Adipose tissue (tissue), 3 donors: ENCODE data around the gene PEMT. TPM values are rescaled to one million over a fixed set of nuclear protein-coding genes. Genes with fewer than 3 reads are reported as not detected.
"Not testable (repeated sequence)": the region's sequence is repeated elsewhere in the genome, so short reads cannot be mapped to it uniquely, and the experiment has no call there.

Experiments
- H3K27ac ChIP-seq: one replicate; pipeline ENCODE4 v1.5.1; 2013; ENCODE audit warnings: low read depth, low read length
- WGBS, 3 donors: extraction: QIAGEN DNeasy Blood & Tissue Kit; methylation state at CpG; one replicate each; pipeline ENCODE4 v1.1.7; 2013; 5-methylcytosine and 5-hydroxymethylcytosine counted together
- polyA plus RNA-seq, 3 donors: library from polyadenylated mRNA; stranded (reverse); fragments of 200-250 nt; gene quantifications; one replicate each; pipeline ENCODE4 v1.2.3, GENCODE V29; 2013
- donor health status: healthy with polysubstance abuse.
- donor health status: Bipolar disorder and iron deficiency.
- donor health status: healthy.

The PEMT gene
- polyA plus RNA-seq, result 100 to 1,000 TPM in 1 of 3 donors, 10 to 100 TPM in 2; 40.9 to 263 (median 44.0) TPM

GRCh38 chr17:17591355-17592298 is at the start of gene PEMT:
TSS of gene PEMT (minus strand) at chr17:17591708. CDS start at chr17:17591626, 82 bp downstream.
- WGBS, 3 donors, result 0% methylated on average over 82 to 86 of the region's 86 CpGs

DNA sequence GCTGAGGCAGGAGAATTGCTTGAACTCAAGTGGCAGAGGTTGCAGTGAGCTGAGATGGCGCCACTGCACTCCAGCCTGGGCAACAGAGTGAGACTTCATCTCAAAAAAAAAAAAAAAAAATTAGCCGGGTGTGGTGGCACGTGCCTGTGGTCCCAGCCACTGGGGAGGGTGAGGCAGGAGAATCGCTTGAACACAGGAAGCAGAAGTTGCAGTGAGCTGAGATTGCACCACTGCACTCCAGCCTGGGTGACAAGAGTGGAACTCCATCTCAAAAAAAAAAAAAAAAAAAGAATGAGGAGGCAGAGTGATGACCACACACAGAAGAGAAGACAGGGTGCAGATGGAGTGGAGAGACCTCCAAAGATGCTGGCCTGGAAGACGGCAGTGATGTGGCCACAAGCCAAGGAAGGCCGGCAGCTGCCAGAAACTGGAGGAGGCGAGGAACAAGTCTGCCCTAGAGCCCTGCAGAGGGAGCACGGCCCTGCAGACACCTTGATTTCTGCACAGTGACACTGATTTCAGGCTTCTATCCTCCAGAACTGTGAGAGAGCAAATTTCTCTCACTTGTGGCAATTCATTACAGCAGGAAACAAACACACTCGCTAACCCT is 48.3 kb upstream of the PEMT start:
- WGBS, 3 donors, result 51 to 73% (median 53%) methylated on average over 8 to 9 of the region's 9 CpGs
- H3K27ac ChIP-seq, result not testable (repeated sequence)

More at GRCh38 chr17:17591355-17592298, at the start of gene PEMT:
- H3K27ac ChIP-seq, result peak within 1 kb of the TSS; percentile 70

DNA sequence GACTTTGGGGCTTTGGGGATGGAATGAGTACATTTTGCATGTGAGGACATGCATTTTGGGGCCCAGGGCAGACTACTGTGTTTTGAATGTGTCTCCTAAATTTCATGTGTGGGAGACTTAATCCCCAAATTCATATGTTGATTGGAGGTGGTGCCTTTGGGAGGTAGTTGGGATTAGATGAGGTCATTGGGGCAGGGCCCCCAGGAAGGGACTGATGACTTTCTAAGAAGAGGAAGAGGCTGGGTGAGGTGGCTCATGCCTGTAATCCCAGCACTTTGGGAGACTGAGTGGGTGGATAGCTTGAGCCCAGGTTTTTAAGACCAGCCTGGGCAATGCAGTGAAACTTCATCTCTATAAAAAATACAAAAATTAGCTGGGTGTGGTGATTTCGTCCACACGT is 47.0 kb upstream of the PEMT start:
- H3K27ac ChIP-seq, result no peak overlapping the region
- WGBS, 3 donors, result 92 to 95% (median 95%) methylated on average over 2 of the region's 2 CpGs

- 68 to 69% (median 68%) methylated on average over 5 of the region's 5 CpGs for WGBS, 3 donors
- no peak overlapping the region for H3K27ac ChIP-seq
Measured at GRCh38 chr17:17636272-17636885, 44.9 kb upstream of the PEMT start.

DNA sequence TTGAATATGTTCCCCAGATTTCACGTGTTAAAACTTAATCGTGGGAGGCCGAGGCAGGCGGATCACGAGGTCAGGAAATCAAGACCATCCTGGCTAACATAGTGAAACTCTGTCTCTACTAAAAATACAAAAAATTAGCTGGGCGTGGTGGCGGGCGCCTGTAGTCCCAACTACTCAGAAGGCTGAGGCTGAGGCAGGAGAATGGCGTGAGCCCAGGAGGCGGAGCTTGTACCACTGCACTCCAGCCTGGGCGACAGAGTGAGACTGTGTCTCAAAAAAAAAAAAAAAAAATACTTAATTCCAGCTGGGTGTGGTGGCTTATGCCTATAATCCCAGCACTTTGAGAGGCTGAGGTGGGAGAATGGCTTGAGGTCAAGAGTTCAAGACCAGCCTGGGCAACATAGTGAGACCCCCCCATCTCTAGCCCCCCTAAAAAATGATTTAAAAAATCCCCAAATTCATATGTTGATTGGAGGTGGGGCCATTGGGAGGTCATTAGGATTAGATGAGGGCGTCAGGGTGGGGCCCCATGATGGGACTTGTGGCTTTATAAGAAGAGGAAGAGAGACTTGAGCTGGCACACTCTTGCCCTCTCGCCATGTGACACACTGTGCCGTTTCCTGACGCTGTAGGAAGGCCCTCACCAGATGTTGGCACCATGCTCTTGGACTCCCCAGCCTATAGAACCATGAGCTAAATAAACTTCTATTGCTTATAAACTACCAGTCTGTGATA is 44.2 kb upstream of the PEMT start:
- H3K27ac ChIP-seq, result not testable (repeated sequence)
- 79 to 86% (median 80%) methylated on average over 15 of the region's 15 CpGs for WGBS, 3 donors

GRCh38 chr17:17635126-17635525 is 43.6 kb upstream of the PEMT start:
- WGBS, 3 donors, result 84 to 94% (median 92%) methylated on average over 5 of the region's 5 CpGs
- H3K27ac ChIP-seq, result no peak overlapping the region

DNA sequence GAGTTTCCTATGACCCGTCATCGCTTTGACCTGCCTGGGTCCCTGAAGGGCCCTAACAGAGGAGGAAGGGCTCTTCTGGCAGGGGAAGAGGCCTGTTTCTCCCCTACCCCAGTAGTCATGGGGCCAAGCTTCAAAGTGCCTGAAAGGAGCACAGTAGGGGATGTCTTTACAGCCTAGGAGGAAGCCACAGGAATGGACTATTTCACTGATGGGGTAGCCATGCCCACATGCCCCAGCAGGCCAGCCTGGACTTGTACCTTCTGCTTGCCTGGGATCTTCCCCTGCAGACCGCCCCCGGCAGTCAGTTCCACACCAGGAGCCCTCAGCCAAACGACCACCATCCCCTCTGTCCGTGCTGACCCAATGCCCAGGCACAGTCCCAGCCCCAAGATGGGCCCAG is 41.8 kb upstream of the PEMT start:
- WGBS, 3 donors, result 89 to 95% (median 93%) methylated on average over 6 of the region's 6 CpGs
- H3K27ac ChIP-seq, result no peak overlapping the region

GRCh38 chr17:17632690-17633089 is 41.2 kb upstream of the PEMT start:
- not testable (repeated sequence) for H3K27ac ChIP-seq
- WGBS, 3 donors, result 76 to 86% (median 77%) methylated on average over 5 of the region's 5 CpGs

DNA sequence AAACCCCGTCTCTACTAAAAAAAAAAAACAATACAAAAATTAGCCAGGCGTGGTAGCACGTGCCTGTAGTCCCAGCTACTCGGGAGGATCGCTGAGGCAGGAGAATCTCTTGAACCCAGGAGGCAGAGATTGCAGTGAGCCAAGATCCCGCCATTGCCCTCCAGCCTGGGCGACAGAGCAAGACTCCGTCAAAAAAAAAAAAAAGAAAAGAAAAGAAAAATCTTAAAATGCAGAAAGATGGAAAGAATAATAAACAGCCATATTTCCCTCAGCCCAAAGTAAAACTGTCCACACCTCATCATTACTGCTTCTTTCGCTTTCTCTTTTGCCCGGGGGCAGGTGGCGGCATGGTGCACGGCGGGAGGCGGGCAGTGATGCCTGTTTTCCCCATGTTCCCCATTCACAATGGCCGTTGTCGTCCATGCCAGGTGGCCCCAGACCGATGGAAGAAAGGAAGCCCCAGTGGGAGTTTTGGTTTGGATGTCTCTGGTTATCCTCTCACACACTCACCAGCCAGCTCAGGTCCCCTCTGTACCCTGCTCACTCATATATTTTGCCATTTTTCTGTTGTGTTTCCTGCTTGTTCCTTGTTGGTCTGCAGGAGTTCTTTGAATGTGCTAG is 37.0 kb upstream of the PEMT start:
- 57 to 74% (median 62%) methylated on average over 16 to 17 of the region's 17 CpGs for WGBS, 3 donors

DNA sequence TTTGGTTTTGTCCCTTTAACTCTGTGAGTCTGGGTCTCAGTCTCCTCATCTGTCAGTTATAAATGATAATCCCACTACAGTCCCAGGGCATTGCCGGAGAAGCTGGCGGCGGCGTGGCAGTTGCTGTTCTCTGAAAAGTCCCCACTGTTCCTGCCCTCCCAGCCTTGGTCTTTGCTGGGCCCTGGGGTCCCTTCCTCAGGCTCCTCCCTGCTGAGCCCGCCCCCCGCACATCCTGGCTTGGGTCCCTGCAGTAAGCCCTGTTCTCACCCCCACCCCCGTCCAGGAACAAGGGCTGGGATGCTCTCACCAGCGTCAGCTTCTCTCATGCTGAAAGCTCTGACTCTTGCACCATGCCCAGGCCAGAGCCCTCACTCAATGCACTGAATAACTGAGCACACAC is 35.3 kb upstream of the PEMT start:
- no peak overlapping the region for H3K27ac ChIP-seq
- 77 to 84% (median 78%) methylated on average over 8 of the region's 8 CpGs for WGBS, 3 donors

More for the DNA sequence above, 37.0 kb upstream of the PEMT start:
- H3K27ac ChIP-seq, result no peak overlapping the region

DNA sequence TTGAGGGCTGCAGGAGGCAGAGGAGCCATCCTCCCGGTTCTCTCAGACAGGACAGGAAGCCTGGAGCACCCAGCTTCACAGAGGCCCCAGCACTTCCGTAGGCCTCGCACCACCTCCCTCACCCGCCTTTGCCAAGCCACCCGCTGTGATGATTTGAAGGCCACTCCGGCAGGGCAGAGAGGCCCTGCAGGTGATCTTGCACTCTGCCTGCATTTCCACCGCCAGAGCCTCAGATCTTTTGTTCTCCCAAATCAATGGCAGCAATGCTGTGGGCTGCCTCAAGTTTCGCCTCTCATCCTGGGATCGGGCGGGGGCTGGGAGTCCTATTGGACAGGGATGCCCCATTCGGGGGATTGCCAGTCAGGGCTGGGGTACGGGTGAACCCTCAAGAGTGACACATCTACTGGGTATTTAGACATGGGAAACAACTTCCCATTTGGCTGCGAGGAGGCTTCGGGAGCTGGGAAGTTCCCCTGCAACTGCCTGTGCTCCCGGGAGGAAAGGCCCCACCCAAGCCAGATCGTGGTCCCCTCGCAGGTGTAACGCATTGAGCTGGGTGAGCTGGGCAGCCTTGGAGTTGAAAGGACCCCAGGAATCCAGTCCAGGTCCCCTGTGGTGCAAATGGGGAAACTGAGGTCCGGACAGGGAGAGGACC is 34.8 kb upstream of the PEMT start:
- 71 to 77% (median 71%) methylated on average over 19 of the region's 19 CpGs for WGBS, 3 donors

DNA sequence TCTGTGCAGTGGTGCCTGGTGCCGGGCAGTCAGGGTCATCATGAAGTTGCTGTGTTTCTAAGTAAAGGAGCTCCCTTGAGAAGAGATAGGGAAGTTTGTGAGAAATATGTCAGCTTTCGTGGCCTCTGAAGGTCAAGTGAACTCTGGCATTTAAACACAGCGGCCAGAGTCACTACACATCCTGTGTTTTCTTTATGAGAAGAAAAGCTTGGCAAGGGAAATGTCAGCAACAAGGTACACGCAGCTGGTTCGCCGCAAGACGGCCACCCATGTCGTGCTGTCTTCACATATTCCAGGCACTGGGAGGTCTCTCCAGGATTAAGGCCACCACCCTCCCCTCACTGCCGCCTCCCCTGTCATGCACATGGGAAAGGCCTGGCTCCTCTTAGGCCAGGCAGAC is 33.2 kb upstream of the PEMT start:
- WGBS, 3 donors, result 54 to 75% (median 73%) methylated on average over 9 of the region's 9 CpGs
- no peak overlapping the region for H3K27ac ChIP-seq

More for the DNA sequence above, 34.8 kb upstream of the PEMT start:
- no peak overlapping the region for H3K27ac ChIP-seq

- no peak overlapping the region for H3K27ac ChIP-seq
- 93 to 97% (median 93%) methylated on average over 9 of the region's 9 CpGs for WGBS, 3 donors
Measured at GRCh38 chr17:17623904-17624303, 32.4 kb upstream of the PEMT start.

- 62 to 79% (median 63%) methylated on average over 6 of the region's 6 CpGs for WGBS, 3 donors
Measured at GRCh38 chr17:17621254-17621653, 29.7 kb upstream of the PEMT start.

GRCh38 chr17:17613708-17614114 is 22.2 kb upstream of the PEMT start:
- 0 to 3% (median 1%) methylated on average over 3 of the region's 3 CpGs for WGBS, 3 donors
- H3K27ac ChIP-seq, result no peak overlapping the region

More at GRCh38 chr17:17621254-17621653, 29.7 kb upstream of the PEMT start:
- no peak overlapping the region for H3K27ac ChIP-seq

GRCh38 chr17:17612085-17613022 is 20.8 kb upstream of the PEMT start:
- no peak overlapping the region for H3K27ac ChIP-seq
- 76 to 85% (median 80%) methylated on average over 9 of the region's 9 CpGs for WGBS, 3 donors
